Inferior parietal cortex (tissue), 1 donor: ENCODE measurements around the gene MRPS27.

Source experiments
- DNase-seq: peaks from one replicate; pipeline ENCODE4 v3.0.0-alpha.2; 2016; ENCODE audit errors: extremely low spot score

Gene MRPS27

GRCh38 chr5:72319976-72320752 is at the start of gene MRPS27, which contains the start of gene PTCD2:
Gene MRPS27, minus strand, starts transcription at chr5:72320240. Its CDS starts 19 bp downstream, at chr5:72320221.
Gene PTCD2, plus strand, starts transcription at chr5:72320373. Its CDS starts 10 bp downstream, at chr5:72320383.
- peak; percentile 98 for DNase-seq

GRCh38 chr5:72369711-72370110 is 49.7 kb upstream of the MRPS27 start:
- DNase-seq, result no peak

GRCh38 chr5:72369301-72369700 is 49.3 kb upstream of the MRPS27 start:
- DNase-seq, result no peak

- no peak for DNase-seq
Observed at GRCh38 chr5:72368271-72368670, 48.2 kb upstream of the MRPS27 start.

- peak; percentile 87 for DNase-seq
Observed at GRCh38 chr5:72366324-72366976, 46.4 kb upstream of the MRPS27 start.

GRCh38 chr5:72364951-72365350 is 44.9 kb upstream of the MRPS27 start:
- no peak for DNase-seq

GRCh38 chr5:72364171-72364570 is 44.1 kb upstream of the MRPS27 start:
- DNase-seq, result no peak

GRCh38 chr5:72363166-72363802 is 43.2 kb upstream of the MRPS27 start:
- no peak for DNase-seq

GRCh38 chr5:72359886-72360285 is 39.8 kb upstream of the MRPS27 start:
- DNase-seq, result no peak

GRCh38 chr5:72358925-72359324 is 38.9 kb upstream of the MRPS27 start:
- no peak for DNase-seq

GRCh38 chr5:72356361-72356760 is 36.3 kb upstream of the MRPS27 start:
- peak; percentile 52 for DNase-seq

- peak; percentile 57 for DNase-seq
Observed at GRCh38 chr5:72355706-72356299, 35.8 kb upstream of the MRPS27 start.

- DNase-seq, result no peak
Observed at GRCh38 chr5:72353046-72353445, 33.0 kb upstream of the MRPS27 start.

GRCh38 chr5:72352616-72353015 is 32.6 kb upstream of the MRPS27 start:
- no peak for DNase-seq

GRCh38 chr5:72351376-72351775 is 31.3 kb upstream of the MRPS27 start:
- DNase-seq, result no peak

GRCh38 chr5:72347801-72348308 is 27.8 kb upstream of the MRPS27 start:
- DNase-seq, result no peak

- DNase-seq, result no peak
Observed at GRCh38 chr5:72346398-72346797, 26.4 kb upstream of the MRPS27 start.

GRCh38 chr5:72338689-72339209 is 18.7 kb upstream of the MRPS27 start:
- DNase-seq, result no peak

GRCh38 chr5:72337159-72337558 is 17.1 kb upstream of the MRPS27 start:
- DNase-seq, result no peak

- DNase-seq, result no peak
Observed at GRCh38 chr5:72330712-72331111, 10.7 kb upstream of the MRPS27 start.

GRCh38 chr5:72328172-72328571 is 8.1 kb upstream of the MRPS27 start:
- peak; percentile 73 for DNase-seq

GRCh38 chr5:72326306-72326649 is 6.2 kb upstream of the MRPS27 start:
- DNase-seq, result no peak
